Astrocyte of the cerebellum (primary cell): Measurements from ENCODE around the gene PLCXD3.
A peak's percentile ranks its signal among the peaks of the same experiment; 100 is the strongest.

Experiments
- DNase-seq: peaks from one replicate; pipeline ENCODE4 v3.0.0-alpha.2; 2011; ENCODE audit warnings: low read depth
- H3K4me3 ChIP-seq: 2 replicates; pipeline ENCODE4 v1.5.1; 2011; ENCODE audit warnings: mild to moderate bottlenecking, low read depth, low read length, moderate library complexity
- in situ Hi-C: cut with HindIII; loops from 2 replicates; pipeline ENCODE4 v1.10.0; 2017; ENCODE audit warnings: low sequenced_read_pairs
- TF ChIP-seq, protein P1 (sequence below): IDR thresholded peaks from 2 replicates; pipeline ENCODE4 v1.5.1; 2012; ENCODE audit warnings: low read length, low read depth, moderate library complexity, mild to moderate bottlenecking; ENCODE audit errors: missing control alignments

Gene PLCXD3

DNA sequence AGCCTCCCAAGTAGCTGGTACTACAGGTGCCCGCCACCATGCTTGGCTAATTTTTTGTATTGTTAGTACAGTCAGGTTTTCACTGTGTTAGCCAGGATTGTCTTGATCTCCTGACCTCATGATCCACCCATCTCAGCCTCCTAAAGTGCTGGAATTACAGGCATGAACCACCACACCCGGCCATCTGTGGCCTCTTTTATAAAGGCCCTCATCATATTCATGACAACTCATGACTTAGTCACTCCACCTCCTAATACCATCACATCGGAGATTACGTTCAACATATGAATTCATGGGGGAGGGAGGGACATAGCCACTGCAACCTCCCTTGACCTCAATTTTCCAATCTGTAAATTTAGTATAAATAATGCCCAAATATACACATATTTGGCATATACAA, 27.2 kb upstream of the PLCXD3 start:
- TF ChIP-seq, protein P1, sequence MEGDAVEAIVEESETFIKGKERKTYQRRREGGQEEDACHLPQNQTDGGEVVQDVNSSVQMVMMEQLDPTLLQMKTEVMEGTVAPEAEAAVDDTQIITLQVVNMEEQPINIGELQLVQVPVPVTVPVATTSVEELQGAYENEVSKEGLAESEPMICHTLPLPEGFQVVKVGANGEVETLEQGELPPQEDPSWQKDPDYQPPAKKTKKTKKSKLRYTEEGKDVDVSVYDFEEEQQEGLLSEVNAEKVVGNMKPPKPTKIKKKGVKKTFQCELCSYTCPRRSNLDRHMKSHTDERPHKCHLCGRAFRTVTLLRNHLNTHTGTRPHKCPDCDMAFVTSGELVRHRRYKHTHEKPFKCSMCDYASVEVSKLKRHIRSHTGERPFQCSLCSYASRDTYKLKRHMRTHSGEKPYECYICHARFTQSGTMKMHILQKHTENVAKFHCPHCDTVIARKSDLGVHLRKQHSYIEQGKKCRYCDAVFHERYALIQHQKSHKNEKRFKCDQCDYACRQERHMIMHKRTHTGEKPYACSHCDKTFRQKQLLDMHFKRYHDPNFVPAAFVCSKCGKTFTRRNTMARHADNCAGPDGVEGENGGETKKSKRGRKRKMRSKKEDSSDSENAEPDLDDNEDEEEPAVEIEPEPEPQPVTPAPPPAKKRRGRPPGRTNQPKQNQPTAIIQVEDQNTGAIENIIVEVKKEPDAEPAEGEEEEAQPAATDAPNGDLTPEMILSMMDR = no peak
- DNase-seq = no peak
- in situ Hi-C loops = no loop called here
- H3K4me3 ChIP-seq = no peak overlapping the region

DNA sequence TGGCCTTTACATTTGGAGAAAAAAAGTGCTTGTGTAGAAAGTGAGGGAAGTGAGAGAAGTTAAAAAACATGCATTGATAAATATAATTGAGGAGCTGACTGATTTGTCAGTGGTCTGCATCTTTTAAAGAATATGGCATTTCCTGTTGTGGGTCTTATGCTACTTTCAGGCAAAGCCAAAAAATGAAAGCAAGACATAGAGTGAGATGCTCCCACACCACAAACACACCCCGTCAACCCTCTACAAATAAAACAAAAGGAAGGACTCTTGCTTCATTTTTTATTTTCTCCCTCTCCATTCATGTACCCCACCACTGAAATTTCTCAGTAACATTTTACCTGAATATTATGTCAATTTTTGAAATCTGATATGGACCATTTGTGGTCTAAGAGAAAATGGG, 22.1 kb upstream of the PLCXD3 start:
- H3K4me3 ChIP-seq = no peak overlapping the region
- DNase-seq = no peak
- TF ChIP-seq, protein P1 = no peak
- in situ Hi-C loops = no loop called here

GRCh38 chr5:41527201-41527779, 16.9 kb upstream of the PLCXD3 start:
- in situ Hi-C loops = no loop called here
- no peak overlapping the region for H3K4me3 ChIP-seq
- TF ChIP-seq, protein P1 = no peak
- DNase-seq = peak; percentile 89

DNA sequence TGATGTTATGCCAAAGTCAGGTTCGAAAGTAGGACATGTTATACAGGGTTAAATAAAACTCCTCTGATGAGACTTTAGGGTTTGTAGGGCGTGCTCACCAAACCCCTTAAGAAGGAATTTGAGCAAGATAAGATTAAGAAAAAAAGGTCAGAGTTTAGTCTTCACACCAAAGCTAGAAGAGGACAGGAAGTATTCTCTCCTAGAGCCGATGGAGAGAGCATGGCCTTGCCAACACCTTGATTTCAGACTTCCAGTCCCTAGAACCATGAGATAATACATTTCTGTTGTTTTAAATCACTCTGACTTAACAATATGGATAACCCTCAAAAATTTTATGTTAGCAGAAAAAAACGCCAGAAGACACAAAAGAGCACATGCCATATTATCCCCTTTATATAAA, 16.3 kb upstream of the PLCXD3 start:
- no peak for DNase-seq
- TF ChIP-seq, protein P1 = no peak
- in situ Hi-C loops = no loop called here
- no peak overlapping the region for H3K4me3 ChIP-seq

GRCh38 chr5:41524174-41524573, 13.8 kb upstream of the PLCXD3 start:
- no peak overlapping the region for H3K4me3 ChIP-seq
- TF ChIP-seq, protein P1 = no peak
- DNase-seq = no peak
- in situ Hi-C loops = no loop called here

DNA sequence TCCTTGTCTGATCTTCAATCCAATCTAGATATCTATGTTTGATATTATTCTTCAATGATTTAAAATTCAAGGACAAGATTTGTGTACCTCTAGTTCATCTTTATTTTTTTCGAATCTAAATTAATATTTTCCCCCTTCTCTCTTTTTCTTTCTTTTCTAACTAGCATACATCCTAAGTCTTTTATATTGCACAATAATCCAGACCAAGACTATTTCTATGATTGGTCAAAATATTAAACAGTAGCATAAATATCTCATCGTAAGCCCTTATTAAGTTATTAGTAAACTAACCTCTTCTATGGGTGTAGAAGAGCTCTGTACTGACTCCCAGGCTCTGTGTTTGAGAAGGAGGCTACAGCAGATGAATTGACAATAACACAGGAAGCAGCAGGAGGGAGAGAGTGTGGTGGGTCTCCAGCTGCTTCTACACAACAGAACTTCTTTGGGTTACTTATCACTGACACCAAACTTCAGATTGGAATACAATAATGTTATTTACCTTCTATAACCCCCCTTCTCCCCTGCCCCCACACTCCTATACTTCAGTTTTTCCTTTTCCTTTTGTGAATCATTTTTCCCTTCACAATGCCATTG, 11.9 kb upstream of the PLCXD3 start:
- no peak overlapping the region for H3K4me3 ChIP-seq
- TF ChIP-seq, protein P1 = no peak
- in situ Hi-C loops = no loop called here
- no peak for DNase-seq
